HepG2 (cell line): ENCODE results near the gene KMT2D. TPM values are rescaled to one million over a fixed set of nuclear protein-coding genes. Genes with fewer than 3 reads are reported as not detected.

Experiments used
- CHD4 ChIP-seq: fragments of 200-600 bp; sonication (generic); IDR thresholded peaks from 2 replicates; pipeline ENCODE4 v1.7.0; 2017; ENCODE audit warnings: mild to moderate bottlenecking, low read length, borderline replicate concordance
- ELF1 ChIP-seq: sonication (generic); formaldehyde crosslinking; IDR thresholded peaks from 2 replicates; pipeline ENCODE4 v1.4.0; 2020; ENCODE audit warnings: missing genetic modification reagents
- ERF ChIP-seq: IDR thresholded peaks from 2 replicates; pipeline ENCODE4 v1.6.1; 2018; ENCODE audit warnings: missing biosample characterization, missing genetic modification reagents
- MXD4 ChIP-seq: IDR thresholded peaks from 2 replicates; pipeline ENCODE4 v1.6.1; 2016; ENCODE audit warnings: mild to moderate bottlenecking, missing biosample characterization, missing genetic modification reagents
- NPAS2 ChIP-seq: sonication (generic); formaldehyde crosslinking; IDR thresholded peaks from 2 replicates; pipeline ENCODE4 v1.8.0; 2022; ENCODE audit warnings: mild to moderate bottlenecking, missing genetic modification reagents, borderline replicate concordance
- PHF20 ChIP-seq: sonication (generic); formaldehyde crosslinking; IDR thresholded peaks from 2 replicates; pipeline ENCODE4 v1.5.0; 2020; ENCODE audit warnings: mild to moderate bottlenecking, missing genetic modification reagents
- POLR2G ChIP-seq: fragments of 200-400 bp; formaldehyde crosslinking; IDR thresholded peaks from 2 replicates; pipeline ENCODE4 v1.6.1; 2018; ENCODE audit warnings: mild to moderate bottlenecking, low read depth, low read length, moderate library complexity
- REXO4 ChIP-seq: sonication (generic); formaldehyde crosslinking; IDR thresholded peaks from 2 replicates; pipeline ENCODE4 v1.8.0; 2022; ENCODE audit warnings: missing genetic modification reagents, mild to moderate bottlenecking, borderline replicate concordance
- SAP130 ChIP-seq: IDR thresholded peaks from 2 replicates; pipeline ENCODE4 v1.6.1; 2016; ENCODE audit warnings: low read depth
- YEATS4 ChIP-seq: sonication (generic); formaldehyde crosslinking; IDR thresholded peaks from 2 replicates; pipeline ENCODE4 v1.4.0; 2020; ENCODE audit warnings: missing genetic modification reagents, borderline replicate concordance
- ZMYM3 ChIP-seq: sonication (generic); formaldehyde crosslinking; IDR thresholded peaks from 2 replicates; pipeline ENCODE4 v1.5.1; 2020; ENCODE audit warnings: mild to moderate bottlenecking, missing genetic modification reagents
- ZNF180 ChIP-seq: sonication (generic); formaldehyde crosslinking; IDR thresholded peaks from 2 replicates; pipeline ENCODE4 v1.4.0; 2020; ENCODE audit warnings: low read depth, missing genetic modification reagents, borderline replicate concordance
- polyA plus RNA-seq, 8 experiments: library from polyadenylated mRNA; depleted of rRNA in 3 of 8; stranded (reverse) in 7 of 8; unstranded in 1 of 8; fragments of >200 nt; fragmentation: Illumina TruSeq in 4 of 8; extraction: Trizol in 4 of 8; gene quantifications; 2 replicates each; pipeline versions ENCODE4 v1.2.1 to v1.2.3, GENCODE V29; 2011 to 2016; ENCODE audit warnings: low read depth in 4 of 8, missing spikeins in 1 of 8, mixed read lengths in 1 of 8; ENCODE audit not compliant: insufficient read depth in 1 of 8
- total RNA-seq, 5 experiments: library from RNA; depleted of rRNA; stranded (reverse); fragments of >200 nt; fragmentation: Illumina TruSeq; extraction: Trizol; gene quantifications; 2 replicates each; pipeline ENCODE4 v1.2.3, GENCODE V29; 2016; ENCODE audit warnings: low read depth in 1 of 5
- TF ChIP-seq, protein P1 (sequence below): sonication (generic); formaldehyde crosslinking; IDR thresholded peaks from 2 replicates; pipeline ENCODE4 v1.4.0; 2020; ENCODE audit warnings: mild to moderate bottlenecking, missing genetic modification reagents, borderline replicate concordance
- TF ChIP-seq, protein P2 (sequence below): sonication (generic); formaldehyde crosslinking; IDR thresholded peaks from 2 replicates; pipeline ENCODE4 v1.5.0; 2020; ENCODE audit warnings: mild to moderate bottlenecking, missing genetic modification reagents, moderate library complexity
- TF ChIP-seq, protein P3 (sequence below): sonication (generic); formaldehyde crosslinking; conservative IDR thresholded peaks from 2 replicates; pipeline ENCODE4 v1.4.0; 2020; ENCODE audit warnings: missing genetic modification reagents
- TF ChIP-seq, protein P4 (sequence below): sonication (generic); formaldehyde crosslinking; IDR thresholded peaks from 2 replicates; pipeline ENCODE4 v1.5.0; 2020; ENCODE audit warnings: mild to moderate bottlenecking, missing genetic modification reagents
- TF ChIP-seq, protein P5 (sequence below): sonication (generic); formaldehyde crosslinking; IDR thresholded peaks from 2 replicates; pipeline ENCODE4 v1.8.1; 2022; ENCODE audit warnings: mild to moderate bottlenecking, missing genetic modification reagents

Gene KMT2D
- total and polyA plus RNA-seq, 2 of the 13 experiments (the other 11 are each of a cell fraction or from before 2014, with no cell fraction given): 8.1 to 10.4 TPM

DNA sequence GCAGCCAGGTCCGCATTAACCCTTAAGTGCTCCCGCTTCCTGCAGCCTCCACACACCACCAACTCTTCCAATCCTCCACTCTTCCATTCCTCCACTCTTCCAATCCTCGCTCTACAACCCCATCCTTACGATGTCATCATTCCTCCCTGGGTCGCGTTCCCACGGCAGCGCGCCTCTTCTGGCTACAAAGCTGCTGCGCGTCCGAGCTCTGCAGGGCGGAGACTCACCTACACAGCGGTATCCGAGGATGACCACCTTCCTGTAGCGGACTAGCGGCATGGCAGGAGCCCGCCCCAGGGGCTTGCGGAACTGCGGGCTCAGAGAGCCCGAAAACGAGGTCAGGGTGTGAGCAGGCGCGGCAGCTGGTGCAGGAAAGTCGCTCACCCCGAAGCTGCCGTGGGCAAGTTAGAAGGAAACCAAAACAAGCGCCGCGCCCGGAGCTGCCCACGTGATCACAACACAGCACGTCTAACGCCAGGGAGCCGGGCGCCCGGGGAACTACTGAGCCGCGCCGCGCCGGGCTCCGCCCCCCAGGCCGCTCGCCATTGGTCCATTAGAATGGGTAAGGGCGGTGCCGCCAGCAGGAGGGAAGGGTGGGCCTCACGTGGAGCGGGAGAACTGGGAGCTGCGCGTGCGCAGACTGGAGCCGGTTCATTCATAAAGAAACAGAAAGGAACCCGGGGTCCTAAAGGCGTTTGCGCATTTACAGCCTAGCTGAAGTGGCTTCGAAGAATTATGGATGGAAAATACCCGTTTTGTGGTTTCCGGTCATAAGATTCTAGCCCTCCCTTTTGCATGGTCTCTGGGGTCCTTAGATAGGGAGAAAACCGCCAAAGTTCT, 9.1 kb upstream of the KMT2D start, which contains the start of gene RHEBL1 (continued):
- TF ChIP-seq NPAS2 (CRISPR knock-in tag) (no peak), POLR2G (no peak), PHF20 (CRISPR knock-in tag) (peak; percentile 65), ZNF180 (CRISPR knock-in tag) (no peak), YEATS4 (peak; percentile 55; the same call in 1 of the 2 replicates), MXD4 (CRISPR knock-in tag) (peak; percentile 84), CHD4 (no peak), ERF (CRISPR knock-in tag) (0 out of 2 replicates have a peak, but pooled peaks have one; percentile 68), REXO4 (CRISPR knock-in tag) (no peak), ELF1 (CRISPR knock-in tag) (no peak), ZMYM3 (CRISPR knock-in tag) (no peak), SAP130 (CRISPR knock-in tag) (peak; percentile 98)
- TF ChIP-seq, protein P1, sequence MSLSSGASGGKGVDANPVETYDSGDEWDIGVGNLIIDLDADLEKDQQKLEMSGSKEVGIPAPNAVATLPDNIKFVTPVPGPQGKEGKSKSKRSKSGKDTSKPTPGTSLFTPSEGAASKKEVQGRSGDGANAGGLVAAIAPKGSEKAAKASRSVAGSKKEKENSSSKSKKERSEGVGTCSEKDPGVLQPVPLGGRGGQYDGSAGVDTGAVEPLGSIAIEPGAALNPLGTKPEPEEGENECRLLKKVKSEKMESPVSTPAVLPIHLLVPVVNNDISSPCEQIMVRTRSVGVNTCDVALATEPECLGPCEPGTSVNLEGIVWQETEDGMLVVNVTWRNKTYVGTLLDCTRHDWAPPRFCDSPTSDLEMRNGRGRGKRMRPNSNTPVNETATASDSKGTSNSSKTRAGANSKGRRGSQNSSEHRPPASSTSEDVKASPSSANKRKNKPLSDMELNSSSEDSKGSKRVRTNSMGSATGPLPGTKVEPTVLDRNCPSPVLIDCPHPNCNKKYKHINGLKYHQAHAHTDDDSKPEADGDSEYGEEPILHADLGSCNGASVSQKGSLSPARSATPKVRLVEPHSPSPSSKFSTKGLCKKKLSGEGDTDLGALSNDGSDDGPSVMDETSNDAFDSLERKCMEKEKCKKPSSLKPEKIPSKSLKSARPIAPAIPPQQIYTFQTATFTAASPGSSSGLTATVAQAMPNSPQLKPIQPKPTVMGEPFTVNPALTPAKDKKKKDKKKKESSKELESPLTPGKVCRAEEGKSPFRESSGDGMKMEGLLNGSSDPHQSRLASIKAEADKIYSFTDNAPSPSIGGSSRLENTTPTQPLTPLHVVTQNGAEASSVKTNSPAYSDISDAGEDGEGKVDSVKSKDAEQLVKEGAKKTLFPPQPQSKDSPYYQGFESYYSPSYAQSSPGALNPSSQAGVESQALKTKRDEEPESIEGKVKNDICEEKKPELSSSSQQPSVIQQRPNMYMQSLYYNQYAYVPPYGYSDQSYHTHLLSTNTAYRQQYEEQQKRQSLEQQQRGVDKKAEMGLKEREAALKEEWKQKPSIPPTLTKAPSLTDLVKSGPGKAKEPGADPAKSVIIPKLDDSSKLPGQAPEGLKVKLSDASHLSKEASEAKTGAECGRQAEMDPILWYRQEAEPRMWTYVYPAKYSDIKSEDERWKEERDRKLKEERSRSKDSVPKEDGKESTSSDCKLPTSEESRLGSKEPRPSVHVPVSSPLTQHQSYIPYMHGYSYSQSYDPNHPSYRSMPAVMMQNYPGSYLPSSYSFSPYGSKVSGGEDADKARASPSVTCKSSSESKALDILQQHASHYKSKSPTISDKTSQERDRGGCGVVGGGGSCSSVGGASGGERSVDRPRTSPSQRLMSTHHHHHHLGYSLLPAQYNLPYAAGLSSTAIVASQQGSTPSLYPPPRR (CRISPR knock-in tag): no peak
- TF ChIP-seq, protein P2, sequence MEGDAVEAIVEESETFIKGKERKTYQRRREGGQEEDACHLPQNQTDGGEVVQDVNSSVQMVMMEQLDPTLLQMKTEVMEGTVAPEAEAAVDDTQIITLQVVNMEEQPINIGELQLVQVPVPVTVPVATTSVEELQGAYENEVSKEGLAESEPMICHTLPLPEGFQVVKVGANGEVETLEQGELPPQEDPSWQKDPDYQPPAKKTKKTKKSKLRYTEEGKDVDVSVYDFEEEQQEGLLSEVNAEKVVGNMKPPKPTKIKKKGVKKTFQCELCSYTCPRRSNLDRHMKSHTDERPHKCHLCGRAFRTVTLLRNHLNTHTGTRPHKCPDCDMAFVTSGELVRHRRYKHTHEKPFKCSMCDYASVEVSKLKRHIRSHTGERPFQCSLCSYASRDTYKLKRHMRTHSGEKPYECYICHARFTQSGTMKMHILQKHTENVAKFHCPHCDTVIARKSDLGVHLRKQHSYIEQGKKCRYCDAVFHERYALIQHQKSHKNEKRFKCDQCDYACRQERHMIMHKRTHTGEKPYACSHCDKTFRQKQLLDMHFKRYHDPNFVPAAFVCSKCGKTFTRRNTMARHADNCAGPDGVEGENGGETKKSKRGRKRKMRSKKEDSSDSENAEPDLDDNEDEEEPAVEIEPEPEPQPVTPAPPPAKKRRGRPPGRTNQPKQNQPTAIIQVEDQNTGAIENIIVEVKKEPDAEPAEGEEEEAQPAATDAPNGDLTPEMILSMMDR (CRISPR knock-in tag): peak; percentile 56
- TF ChIP-seq, protein P3, sequence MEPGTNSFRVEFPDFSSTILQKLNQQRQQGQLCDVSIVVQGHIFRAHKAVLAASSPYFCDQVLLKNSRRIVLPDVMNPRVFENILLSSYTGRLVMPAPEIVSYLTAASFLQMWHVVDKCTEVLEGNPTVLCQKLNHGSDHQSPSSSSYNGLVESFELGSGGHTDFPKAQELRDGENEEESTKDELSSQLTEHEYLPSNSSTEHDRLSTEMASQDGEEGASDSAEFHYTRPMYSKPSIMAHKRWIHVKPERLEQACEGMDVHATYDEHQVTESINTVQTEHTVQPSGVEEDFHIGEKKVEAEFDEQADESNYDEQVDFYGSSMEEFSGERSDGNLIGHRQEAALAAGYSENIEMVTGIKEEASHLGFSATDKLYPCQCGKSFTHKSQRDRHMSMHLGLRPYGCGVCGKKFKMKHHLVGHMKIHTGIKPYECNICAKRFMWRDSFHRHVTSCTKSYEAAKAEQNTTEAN (CRISPR knock-in tag): 0 out of 2 replicates have a peak, but pooled peaks have one; percentile 45
- TF ChIP-seq, protein P4, sequence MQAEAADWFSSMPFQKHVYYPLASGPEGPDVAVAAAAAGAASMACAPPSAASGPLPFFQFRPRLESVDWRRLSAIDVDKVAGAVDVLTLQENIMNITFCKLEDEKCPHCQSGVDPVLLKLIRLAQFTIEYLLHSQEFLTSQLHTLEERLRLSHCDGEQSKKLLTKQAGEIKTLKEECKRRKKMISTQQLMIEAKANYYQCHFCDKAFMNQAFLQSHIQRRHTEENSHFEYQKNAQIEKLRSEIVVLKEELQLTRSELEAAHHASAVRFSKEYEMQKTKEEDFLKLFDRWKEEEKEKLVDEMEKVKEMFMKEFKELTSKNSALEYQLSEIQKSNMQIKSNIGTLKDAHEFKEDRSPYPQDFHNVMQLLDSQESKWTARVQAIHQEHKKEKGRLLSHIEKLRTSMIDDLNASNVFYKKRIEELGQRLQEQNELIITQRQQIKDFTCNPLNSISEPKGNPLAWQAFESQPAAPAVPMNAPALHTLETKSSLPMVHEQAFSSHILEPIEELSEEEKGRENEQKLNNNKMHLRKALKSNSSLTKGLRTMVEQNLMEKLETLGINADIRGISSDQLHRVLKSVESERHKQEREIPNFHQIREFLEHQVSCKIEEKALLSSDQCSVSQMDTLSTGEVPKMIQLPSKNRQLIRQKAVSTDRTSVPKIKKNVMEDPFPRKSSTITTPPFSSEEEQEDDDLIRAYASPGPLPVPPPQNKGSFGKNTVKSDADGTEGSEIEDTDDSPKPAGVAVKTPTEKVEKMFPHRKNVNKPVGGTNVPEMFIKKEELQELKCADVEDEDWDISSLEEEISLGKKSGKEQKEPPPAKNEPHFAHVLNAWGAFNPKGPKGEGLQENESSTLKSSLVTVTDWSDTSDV (CRISPR knock-in tag): no peak
- TF ChIP-seq, protein P5, sequence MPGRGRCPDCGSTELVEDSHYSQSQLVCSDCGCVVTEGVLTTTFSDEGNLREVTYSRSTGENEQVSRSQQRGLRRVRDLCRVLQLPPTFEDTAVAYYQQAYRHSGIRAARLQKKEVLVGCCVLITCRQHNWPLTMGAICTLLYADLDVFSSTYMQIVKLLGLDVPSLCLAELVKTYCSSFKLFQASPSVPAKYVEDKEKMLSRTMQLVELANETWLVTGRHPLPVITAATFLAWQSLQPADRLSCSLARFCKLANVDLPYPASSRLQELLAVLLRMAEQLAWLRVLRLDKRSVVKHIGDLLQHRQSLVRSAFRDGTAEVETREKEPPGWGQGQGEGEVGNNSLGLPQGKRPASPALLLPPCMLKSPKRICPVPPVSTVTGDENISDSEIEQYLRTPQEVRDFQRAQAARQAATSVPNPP (CRISPR knock-in tag): no peak
